ENCODE results near the gene PLEKHH1.

The PLEKHH1 gene

DNA sequence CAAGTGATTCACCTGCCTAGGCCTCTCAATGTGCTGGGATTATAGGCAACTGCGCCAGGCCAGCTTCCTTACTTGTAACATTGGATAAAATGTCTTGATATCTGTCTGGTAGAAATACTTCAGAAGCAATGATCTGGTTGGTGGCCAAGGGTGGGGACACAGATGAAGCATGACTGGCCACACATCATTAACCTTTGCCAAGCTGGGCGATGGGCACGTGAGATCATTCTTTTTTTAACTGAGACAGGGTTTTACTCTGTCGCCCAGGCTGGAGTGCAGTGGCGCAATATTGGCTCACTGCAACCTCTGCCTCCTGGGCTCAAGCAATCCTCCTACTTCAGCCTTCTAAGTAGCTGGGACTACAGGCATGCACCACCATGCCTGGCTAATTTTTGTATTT is 31.1 kb downstream of the PLEKHH1 start:
- no peak for DNase-seq (ENCODE audit: low read depth in 2 of 2)

DNA sequence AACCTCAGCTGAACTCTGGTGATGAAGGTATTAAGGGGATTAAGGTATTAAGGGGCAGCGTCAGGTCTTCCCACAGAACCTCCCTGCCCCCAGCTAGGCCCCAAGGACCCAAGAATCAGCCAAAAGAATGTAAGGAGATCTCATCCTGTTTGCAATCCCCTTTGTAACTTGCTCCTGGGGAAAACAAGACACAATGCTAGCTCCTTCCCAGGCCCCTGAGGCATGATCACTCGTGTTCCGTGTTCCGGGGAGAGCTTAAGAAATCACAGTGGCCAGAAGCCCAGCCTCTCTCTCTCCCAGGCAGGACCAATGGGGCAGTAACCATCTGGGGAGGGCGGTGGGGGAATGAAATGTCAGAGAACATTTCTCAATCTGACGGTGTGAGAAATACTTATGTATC is 33.8 kb downstream of the PLEKHH1 start:
- no peak for DNase-seq (ENCODE audit: low read depth in 2 of 2)

DNA sequence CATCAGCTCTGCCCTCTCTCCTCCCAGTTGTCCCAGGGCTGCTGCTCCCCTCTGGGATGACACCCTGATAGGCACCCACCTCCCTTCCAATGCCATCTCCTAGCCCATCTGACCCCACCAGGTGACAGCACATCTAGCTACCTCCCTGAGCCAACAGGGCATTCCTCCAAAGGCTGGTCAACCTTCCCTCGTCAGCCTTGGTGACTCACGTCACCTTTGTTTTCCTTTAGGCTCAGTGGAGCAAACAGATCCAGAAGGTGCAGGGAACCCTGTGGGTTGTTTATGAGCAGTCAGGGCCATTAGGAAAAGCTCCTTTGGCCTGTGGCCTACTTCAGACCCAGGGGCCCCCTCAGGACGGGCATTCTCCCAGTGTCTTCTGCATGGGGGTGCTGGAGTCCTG is 34.6 kb downstream of the PLEKHH1 start:
- DNase-seq (ENCODE audit: low read depth in 2 of 2) = no peak

DNA sequence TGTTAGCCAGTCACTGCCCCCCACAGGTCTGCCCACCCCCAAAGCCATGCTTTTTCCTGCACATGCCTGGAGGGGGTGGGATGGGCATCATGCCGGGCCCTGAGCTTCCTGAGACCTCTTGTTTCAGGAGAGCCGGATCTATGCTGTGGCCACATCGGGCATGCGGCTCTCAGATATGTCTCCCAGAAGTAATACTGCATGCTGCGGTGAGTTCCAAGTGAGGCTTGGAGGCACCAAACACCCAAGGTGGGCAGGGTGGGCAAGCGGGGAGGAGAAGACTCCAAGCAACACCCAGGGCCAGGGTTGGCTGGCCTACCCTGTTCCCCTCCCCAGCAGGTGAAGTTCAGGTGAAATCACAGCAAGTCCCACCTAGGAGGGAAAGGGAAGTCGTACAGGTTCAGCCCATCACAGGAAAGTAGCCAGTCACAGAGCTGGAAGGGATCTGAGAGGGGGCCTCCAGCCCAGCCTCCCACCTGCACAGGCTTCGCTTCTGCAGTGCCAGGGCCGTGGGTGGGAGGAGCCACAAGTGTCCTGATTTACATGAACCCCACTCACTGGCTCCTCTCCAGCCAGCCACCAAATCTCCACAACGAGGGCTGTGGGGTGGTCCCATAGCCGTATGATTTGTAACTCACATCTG is 36.0 kb downstream of the PLEKHH1 start:
- no peak for DNase-seq (ENCODE audit: low read depth in 2 of 2)

DNA sequence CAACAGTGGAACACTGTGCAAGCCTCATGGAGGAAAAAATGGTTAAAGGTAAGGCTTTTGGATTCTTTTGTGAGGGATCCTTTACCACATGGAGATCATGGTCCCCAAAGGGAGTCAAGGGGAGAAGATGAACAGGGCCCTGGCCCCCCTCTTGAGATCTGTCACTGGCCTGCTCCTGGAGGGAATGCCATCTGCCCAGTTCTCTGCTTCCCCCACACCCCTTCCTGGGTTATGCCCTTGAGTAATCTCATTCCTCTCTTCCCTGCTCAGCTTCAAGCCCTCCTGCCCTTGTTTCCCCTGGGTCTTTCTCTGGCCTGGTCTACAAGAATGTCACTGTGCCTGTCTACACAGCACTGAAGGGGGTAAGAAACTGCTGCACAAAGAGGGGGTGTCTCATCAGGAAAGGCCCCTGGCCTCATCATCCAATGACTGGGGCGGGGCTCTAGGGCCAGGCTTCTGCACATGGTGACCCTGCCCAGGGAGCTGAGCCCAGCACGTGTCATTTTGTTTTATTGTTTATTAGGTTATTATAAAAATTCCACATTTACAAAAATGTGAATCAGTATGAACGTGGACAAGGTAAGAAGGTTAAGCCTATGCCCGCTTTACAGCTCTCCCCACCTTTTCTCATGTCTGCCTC is 36.7 kb downstream of the PLEKHH1 start:
- no peak for DNase-seq (ENCODE audit: low read depth in 2 of 2)

DNA sequence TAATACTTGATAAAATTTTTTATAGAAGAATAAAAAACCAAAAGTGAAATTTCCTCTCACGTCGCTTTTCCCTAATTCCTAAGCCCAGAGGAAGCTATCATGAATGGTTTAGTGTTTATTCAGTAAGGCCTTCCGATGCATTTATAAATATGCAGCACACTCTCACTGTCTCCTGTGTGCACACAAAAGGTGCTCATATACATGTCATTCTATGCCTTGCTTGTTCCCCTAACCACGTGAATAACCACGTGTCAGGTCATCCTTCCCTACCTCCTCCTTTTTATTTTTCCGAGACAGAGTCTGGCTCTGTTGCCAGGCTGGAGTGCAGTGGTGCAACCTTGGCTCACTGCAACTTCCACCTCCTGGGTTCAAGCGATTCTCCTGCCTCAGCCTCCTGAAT is 37.4 kb downstream of the PLEKHH1 start:
- no peak for DNase-seq (ENCODE audit: low read depth in 2 of 2)

DNA sequence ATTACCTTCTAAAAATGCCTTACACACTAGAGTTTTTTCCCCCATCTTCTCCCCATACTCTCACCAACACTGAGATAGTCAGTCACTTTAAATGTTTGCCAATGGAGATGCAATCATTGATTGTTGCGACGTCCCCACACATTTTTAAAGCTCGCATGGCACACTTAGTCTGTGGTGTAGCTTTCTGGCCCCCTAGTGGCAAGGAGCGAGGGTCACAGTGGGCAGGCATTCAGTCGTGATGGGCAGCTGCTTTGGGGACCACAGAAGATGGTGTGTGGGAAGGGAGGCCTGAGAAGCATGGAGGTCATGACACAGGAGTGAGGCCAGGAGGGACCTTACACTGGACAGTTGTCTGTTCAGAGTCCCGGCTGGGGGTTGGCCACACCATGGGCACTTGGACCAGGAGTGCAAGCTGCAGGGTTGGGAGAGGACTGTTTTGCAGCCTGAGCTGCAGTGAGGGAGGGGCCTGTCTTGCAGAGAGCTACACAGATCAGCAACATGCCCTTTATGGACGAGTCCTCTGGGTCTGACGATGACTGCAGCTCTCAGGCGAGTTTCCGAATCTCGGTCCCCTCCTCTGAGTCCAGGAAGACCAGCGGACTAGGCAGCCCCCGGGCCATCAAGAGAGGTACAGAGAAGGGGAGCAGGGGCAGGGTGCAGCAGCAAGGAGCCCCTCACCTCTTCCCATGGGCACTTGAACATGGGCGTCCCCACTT is 38.3 kb downstream of the PLEKHH1 start:
- DNase-seq (ENCODE audit: low read depth in 2 of 2) = peak; percentile 54 to 60

DNA sequence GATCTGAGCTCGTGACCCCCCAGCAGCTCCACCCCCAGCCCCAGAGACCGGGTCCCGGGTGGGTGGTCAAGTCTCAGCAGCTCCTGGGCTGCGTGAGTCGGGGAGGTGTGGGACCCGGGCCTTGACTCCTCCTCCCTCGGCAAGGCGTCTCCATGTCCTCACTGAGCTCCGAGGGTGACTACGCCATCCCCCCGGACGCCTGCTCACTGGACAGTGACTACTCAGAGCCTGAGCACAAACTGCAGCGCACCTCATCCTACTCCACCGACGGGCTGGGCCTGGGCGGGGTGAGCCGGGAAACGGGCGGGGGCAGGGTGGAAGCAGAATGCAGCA is 38.9 kb downstream of the PLEKHH1 start:
- DNase-seq (ENCODE audit: low read depth in 2 of 2) = no peak

DNA sequence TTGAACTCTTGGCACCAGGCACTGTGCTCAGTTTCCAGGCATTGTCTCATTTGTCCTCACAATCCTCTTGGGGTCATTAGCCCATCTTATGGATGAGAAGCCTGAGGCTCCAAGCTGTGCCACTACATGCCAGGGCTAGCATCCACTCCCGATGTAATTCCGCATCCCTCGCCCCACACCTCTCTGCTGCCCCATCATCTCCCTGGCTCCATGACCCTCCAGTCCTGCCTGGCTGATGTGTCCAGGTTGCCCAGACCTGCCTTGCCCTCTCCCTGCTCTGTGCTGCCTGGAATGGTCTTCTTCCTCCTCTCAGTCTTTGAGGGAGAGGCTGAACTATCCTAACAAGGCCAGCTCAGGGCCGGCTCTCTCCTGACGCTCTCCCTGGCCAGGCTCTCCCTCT is 39.5 kb downstream of the PLEKHH1 start:
- DNase-seq (ENCODE audit: low read depth in 2 of 2) = no peak

DNA sequence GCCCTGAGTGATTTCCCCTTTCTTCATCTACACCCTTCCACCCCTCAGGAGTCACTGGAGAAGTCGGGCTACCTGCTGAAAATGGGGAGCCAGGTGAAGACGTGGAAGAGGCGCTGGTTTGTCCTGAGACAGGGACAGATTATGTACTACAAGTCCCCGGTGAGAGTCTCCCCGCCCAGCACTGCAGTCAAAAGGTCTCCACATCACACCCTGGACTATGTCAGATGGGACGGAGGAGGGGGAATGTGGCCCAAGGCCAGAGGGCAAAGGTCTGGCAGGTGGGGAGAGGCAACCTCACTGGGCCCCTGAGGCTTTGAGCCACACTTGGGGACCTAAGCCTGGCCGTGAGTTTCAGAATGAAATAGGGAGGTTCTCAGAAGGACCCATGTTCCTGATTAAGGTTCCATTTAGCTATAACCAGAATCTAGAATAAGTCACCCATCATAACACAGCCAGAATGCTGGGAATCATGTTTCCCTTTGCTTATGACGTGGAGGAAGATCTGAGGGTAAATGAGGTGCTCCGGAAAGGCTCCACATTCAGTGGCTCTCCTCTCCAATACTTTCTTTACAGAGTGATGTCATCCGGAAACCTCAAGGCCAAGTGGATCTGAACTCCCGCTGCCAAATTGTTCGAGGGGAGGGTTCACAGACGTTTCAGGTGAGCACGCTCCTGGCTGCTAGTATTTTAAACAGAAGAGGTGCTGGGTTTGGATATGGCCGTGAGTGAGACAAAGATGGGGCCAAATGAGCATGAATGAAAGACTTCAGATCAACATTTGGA is 40.3 kb downstream of the PLEKHH1 start:
- DNase-seq (ENCODE audit: low read depth in 2 of 2) = no peak

DNA sequence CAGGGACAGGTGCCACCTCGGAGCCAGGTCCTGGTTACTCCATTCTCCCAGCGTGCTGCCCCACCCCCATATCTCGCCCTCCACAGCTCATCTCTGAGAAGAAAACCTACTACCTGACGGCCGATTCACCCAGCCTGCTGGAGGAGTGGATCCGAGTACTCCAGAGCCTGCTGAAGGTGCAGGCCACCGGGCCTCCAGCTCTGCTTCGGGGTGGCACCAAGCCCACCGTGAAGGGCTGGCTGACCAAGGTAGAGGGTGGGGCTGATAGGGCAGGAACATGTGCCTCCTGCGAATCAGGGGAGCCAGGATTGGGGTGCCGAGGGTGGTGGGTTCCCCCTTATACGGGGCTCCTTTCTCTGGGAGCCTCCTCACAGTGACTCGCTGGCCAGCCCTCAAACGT is 41.1 kb downstream of the PLEKHH1 start:
- DNase-seq (ENCODE audit: low read depth in 2 of 2) = no peak

DNA sequence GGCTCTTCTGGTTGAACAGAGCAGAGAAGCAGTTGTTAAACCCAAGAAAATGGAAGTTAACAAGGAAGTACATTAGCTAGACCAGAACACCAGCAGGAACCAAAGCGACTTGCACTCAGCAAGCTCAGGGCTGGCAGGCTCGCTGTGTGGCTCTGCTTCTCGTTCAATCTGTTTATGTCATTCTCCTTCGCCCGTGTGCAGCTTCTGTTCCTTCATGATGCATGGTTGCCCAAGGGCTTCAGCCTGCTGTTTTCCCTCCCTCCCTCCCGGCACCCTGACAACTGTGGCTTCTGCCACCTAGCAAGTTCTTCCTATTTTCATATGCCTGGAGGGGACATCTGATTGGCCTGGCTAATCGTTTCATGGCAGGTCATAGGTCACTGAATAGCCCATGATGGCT is 41.7 kb downstream of the PLEKHH1 start:
- no peak for DNase-seq (ENCODE audit: low read depth in 2 of 2)

DNA sequence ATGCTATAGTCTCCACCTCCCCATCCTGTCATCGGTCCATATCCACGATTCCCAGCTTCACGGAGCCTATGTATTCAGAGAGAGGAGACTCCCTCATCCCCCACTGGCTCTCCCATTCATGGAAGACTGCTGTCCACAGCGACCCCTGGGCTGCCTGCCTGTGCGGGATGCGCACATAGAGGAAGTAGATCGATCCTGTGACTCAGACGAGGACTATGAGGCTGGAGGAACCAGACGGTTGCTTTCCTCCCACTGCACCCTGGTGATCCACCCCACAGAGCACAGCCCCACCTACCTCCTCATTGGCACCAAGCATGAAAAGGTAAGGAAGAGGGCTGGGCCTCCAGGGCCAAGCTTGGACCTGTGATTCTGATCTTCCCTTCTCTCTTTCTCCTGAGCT is 42.6 kb downstream of the PLEKHH1 start:
- DNase-seq (ENCODE audit: low read depth in 2 of 2) = no peak

DNA sequence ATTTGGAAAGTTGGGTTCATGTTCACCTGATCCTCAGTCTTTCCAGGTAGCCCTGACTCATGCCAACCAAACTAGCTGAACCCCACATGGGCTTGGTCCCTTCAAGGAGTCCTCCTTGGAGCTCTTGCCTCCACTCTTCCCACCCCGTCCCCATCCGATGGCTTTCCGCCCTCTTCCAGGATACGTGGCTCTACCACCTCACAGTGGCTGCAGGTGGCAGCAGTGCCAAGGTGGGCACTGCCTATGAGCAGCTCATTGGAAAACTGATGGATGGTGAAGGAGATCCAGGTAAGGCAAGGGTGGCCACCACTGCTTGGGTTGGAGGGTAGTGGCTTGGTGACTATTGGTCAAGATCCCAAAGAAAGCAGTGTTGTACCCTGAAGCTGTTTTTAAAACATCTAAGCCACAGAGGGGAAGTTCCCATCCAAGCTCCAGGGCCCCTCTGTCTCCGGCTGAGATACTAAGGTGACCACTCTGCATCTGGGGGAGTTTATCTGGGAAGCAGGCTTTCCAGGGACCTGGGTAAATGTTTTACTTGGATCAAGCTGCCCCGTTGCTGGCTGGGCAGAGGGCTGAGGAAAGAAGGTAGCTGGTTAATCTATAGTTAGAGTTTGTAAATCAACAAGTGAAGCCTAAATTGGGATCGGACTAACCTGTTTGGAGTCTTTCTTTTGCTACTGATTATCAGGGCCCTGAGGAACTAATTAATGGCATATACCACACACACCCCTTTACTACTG is 43.3 kb downstream of the PLEKHH1 start:
- DNase-seq (ENCODE audit: low read depth in 2 of 2) = no peak

DNA sequence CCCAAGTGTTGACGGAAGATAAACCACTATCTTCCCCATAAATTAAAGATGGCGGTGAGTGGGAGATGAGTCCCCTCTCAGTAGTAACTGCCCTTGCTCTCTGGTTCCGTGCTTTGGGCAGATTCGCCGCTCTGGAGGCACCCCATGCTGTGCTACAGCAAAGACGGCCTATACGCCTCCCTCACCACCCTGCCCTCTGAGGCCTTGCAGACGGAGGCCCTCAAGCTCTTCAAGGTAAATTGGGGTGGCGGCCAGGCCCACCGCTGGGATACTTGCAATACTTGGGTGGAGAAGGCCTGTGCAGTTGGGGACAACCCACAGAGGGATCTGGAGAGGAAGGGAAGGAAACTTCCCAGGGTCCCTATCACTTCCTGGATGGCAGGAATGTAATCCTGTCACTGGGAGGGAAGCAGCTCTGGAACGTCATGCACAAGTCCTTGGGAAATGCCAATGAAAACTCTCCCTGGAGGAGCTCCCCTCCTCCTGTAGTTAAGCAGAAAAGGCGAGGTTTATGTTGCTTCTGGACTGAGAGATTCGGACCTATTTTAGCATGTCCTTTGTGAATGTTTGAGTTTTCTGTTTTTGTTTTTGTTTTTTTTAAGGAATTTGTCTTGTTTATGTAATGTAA is 44.2 kb downstream of the PLEKHH1 start:
- no peak for DNase-seq (ENCODE audit: low read depth in 2 of 2)

DNA sequence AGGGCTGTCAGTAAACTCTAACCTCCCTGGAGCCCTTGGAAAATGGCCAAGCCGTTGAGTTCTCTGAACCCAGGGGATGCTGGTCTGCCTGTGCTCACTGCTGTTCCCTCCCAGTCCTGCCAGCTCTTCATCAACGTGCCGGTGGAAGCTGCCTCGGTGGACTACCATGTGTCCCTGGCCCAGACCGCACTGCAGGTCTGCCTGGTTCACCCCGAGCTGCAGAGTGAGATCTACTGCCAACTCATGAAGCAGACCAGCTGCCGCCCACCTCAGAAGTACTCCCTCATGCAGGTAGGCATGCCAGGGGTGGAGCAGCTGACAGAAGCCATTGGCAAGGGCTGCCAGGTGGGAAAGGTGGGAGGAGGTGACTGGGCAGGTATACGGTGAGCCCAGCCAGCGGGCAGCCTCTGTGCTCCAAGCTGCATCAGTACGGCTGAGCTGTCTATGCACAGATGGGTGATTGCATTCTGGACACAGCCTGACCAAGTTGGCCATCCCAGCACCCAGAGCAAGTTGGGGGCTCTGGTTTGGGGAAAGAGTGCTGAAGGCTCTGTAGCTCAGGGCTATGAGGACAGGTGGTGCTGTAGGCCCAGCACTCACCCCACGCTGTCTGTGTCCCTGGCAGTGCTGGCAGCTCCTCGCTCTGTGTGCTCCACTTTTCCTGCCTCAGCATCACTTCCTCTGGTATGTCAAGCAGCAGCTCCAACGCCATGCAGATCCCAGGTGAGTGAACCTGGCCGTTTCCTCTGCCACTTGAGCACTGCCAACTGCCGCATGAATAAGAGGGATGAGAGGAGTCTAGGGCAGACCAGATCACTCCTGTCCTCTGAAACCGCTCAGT is 45.0 kb downstream of the PLEKHH1 start:
- DNase-seq (ENCODE audit: low read depth in 2 of 2) = no peak

DNA sequence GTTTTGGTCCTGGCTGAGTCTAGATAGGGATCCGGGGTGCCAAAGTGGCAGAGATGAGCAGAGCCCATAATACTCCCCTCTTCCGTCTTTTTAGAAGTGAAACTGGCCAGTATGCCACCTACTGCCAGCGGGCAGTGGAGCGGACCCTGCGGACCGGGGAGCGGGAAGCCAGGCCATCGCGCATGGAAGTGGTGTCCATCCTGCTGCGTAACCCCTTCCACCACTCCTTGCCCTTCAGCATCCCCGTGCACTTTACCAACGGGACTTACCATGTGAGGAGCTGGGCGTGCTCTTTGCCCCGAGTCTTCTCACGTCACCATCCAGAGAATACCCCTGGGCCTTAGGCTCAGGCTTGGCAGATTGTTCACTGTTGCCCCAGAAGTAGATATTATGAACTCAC is 46.0 kb downstream of the PLEKHH1 start:
- no peak for DNase-seq (ENCODE audit: low read depth in 2 of 2)

DNA sequence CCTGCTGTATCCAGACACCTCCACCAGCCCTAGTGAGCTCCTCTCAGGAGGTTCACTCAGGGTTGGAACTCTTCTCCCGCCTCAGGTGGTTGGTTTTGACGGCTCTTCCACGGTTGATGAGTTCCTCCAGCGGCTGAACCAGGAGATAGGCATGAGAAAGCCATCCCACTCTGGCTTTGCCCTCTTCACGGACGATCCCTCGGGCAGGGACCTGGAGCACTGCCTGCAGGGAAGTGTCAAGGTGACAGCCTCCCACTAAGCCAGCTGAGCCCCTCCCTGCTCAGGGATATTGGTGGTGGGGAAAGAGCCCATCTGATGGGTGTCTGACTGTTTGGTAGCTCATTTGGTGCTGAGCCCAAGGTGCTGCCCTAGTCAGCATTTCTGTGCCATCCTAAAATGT is 46.5 kb downstream of the PLEKHH1 start:
- DNase-seq (ENCODE audit: low read depth in 2 of 2) = no peak

DNA sequence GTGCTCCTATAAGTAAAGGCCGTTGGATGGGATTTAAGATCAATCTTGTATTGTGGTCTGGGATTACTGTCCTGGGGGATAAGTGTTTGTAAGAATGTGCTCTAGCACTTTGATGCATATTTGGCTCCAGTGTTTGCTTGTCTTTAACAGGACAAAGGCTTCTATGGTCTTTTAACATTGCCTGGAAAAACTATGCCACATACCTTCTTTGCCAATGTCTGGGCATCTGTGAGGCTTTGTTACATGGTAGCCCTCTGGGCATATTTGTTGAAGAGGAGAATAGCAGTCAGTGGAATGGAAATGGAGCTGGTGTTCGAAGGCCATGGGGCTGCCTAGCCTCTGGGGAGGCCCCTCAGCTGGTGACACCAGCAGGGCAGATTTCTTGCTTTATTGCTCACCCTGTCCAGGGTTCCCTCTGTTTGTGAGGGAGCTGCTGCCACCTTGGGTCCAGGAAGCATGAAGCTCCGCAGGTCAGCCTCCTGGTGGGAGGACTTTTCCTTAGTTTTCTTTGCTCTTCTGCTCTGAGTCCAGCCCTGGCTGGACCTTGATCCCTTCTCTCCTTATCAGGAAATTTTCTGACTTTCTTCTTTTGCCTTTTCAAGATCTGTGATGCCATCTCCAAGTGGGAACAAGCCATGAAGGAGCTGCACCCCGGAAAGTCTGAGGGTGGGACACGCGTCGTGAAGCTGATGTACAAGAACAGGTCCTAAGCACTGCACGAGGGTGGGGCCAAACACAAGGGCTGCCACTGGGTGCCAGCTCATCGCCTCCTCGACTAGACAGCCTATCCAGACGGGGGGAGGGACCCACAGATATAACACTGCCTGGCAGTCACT is 47.5 kb downstream of the PLEKHH1 start:
- no peak for DNase-seq (ENCODE audit: low read depth in 2 of 2)

DNA sequence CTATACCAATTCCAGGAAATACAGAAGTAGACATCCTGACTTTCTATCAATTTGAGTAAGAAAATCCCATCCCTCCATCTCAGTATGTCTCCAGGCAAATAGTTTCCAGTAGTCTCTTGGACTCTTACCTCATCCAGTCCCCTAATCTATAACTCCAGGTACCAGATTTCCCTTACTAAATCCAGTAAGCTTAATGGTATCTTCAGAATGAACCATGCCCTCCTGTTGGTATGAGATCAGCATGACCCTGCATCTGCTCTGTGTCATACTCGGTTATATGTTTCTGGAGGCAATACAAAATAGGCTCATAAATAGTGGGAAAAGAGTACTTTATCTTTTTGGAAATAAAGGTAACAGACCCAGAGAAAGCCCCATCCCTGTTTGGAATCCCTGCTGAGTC is 48.6 kb downstream of the PLEKHH1 start:
- DNase-seq (ENCODE audit: low read depth in 2 of 2) = no peak

Measured in stimulated activated CD8-positive, alpha-beta memory T cell treated with anti-CD3 and anti-CD28 coated beads, Interleukin-2, amount 100 ng/mL, for 48 hours (primary cell).